Astrocyte (in vitro differentiated cells and primary cell): Measurements from ENCODE around the gene TBC1D22B. TPM values are rescaled to one million over a fixed set of nuclear protein-coding genes. Genes with fewer than 3 reads are reported as not detected.
A peak's percentile ranks its signal among the peaks of the same experiment; 100 is the strongest.

Experiments used
- DNase-seq: peaks from one replicate; pipeline ENCODE4 v3.0.0-alpha.2; 2010; ENCODE audit warnings: low read depth
- FAIRE-seq: peaks from 2 replicates; lab custom pipeline; 2011; peaks lifted over from hg19 to GRCh38; lab: Jason Lieb, UNC
- H2AFZ ChIP-seq: 2 replicates; pipeline ENCODE4 v1.6.0; 2012; ENCODE audit warnings: low read depth, low read length, inconsistent platforms
- H3K27ac ChIP-seq: 2 replicates; pipeline ENCODE4 v1.5.1; 2011; ENCODE audit warnings: low read depth, low read length, inconsistent platforms
- H3K27me3 ChIP-seq: 2 replicates; pipeline ENCODE4 v1.6.0; 2011; ENCODE audit warnings: low read length, inconsistent platforms; ENCODE audit not compliant: insufficient read depth
- H3K36me3 ChIP-seq: 2 replicates; pipeline ENCODE4 v1.5.1; 2011; ENCODE audit warnings: low read length, inconsistent platforms; ENCODE audit not compliant: insufficient read depth
- H3K4me1 ChIP-seq: 2 replicates; pipeline ENCODE4 v1.5.1; 2011; ENCODE audit warnings: low read length, inconsistent platforms; ENCODE audit not compliant: insufficient read depth
- H3K4me2 ChIP-seq: 2 replicates; pipeline ENCODE4 v1.6.0; 2012; ENCODE audit warnings: low read length, inconsistent platforms
- H3K4me3 ChIP-seq: 2 replicates; pipeline ENCODE4 v1.5.1; 2011; ENCODE audit warnings: low read depth, mild to moderate bottlenecking, low read length, inconsistent platforms; ENCODE audit not compliant: insufficient read depth
- H3K79me2 ChIP-seq: 2 replicates; pipeline ENCODE4 v1.6.0; 2012; ENCODE audit warnings: mild to moderate bottlenecking, low read length, inconsistent platforms; ENCODE audit not compliant: insufficient read depth
- H3K9ac ChIP-seq: 2 replicates; pipeline ENCODE4 v1.6.0; 2012; ENCODE audit warnings: mild to moderate bottlenecking, low read length, inconsistent platforms
- H3K9me3 ChIP-seq: 2 replicates; pipeline ENCODE4 v1.5.1; 2012; ENCODE audit warnings: low read depth, mild to moderate bottlenecking, low read length, inconsistent platforms; ENCODE audit not compliant: insufficient read depth
- H4K20me1 ChIP-seq: 2 replicates; pipeline ENCODE4 v1.6.0; 2012; ENCODE audit warnings: low read length, inconsistent platforms; ENCODE audit not compliant: insufficient read depth
- H3K27ac Mint-ChIP-seq: one replicate; pipeline ENCODE4 v1.8.0; 2021; ENCODE audit warnings: mild to moderate bottlenecking, mixed read lengths; ENCODE audit not compliant: unreplicated experiment
- H3K27me3 Mint-ChIP-seq: one replicate; pipeline ENCODE4 v1.8.0; 2021; ENCODE audit warnings: low read depth, mixed read lengths; ENCODE audit not compliant: unreplicated experiment
- H3K36me3 Mint-ChIP-seq: one replicate; pipeline ENCODE4 v1.8.0; 2021; ENCODE audit warnings: low read depth, mixed read lengths; ENCODE audit not compliant: unreplicated experiment
- H3K4me1 Mint-ChIP-seq: one replicate; pipeline ENCODE4 v1.8.0; 2021; ENCODE audit warnings: low read depth, mixed read lengths; ENCODE audit not compliant: unreplicated experiment
- H3K4me3 Mint-ChIP-seq: one replicate; pipeline ENCODE4 v1.8.0; 2021; ENCODE audit warnings: mild to moderate bottlenecking, moderate library complexity, mixed read lengths; ENCODE audit not compliant: unreplicated experiment
- H3K9me3 Mint-ChIP-seq: one replicate; pipeline ENCODE4 v1.8.0; 2021; ENCODE audit warnings: mild to moderate bottlenecking, mixed read lengths; ENCODE audit not compliant: unreplicated experiment
- CTCF ChIP-seq: IDR thresholded peaks from 2 replicates; pipeline ENCODE4 v1.5.1; 2011; ENCODE audit warnings: low read depth, mild to moderate bottlenecking, inconsistent platforms, low read length, moderate library complexity; ENCODE audit not compliant: insufficient read depth
- EZH2 ChIP-seq: IDR thresholded peaks from 2 replicates; pipeline ENCODE4 v1.6.1; 2012; ENCODE audit warnings: mild to moderate bottlenecking, low read length, inconsistent platforms; ENCODE audit not compliant: insufficient read depth
- total RNA-seq: library from RNA; stranded (reverse); gene quantifications from 2 replicates; pipeline ENCODE4 v1.2.1, GENCODE V29; 2021

TBC1D22B gene
- total RNA-seq, 1 donor from 2014 or later = 10.8 TPM

GRCh38 chr6:37241131-37241530, 16.4 kb upstream of the TBC1D22B start:
- H3K4me1 Mint-ChIP-seq = peaks cover 65% of the 10 kb centered on the region
- H3K27ac ChIP-seq = peak overlapping the region; percentile 100
- no peaks in the 10 kb centered on the region for H4K20me1 ChIP-seq
- H2AFZ ChIP-seq = no peak overlapping the region
- H3K79me2 ChIP-seq = no peaks in the 10 kb centered on the region
- no peak for TF ChIP-seq CTCF
- no peak for TF ChIP-seq EZH2
- H3K27ac Mint-ChIP-seq = peak overlapping the region; percentile 99
- no peak for FAIRE-seq
- no peak overlapping the region for H3K4me3 ChIP-seq
- H3K9me3 Mint-ChIP-seq = no peaks in the 10 kb centered on the region
- H3K4me2 ChIP-seq = no peak overlapping the region
- no peaks in the 10 kb centered on the region for H3K27me3 Mint-ChIP-seq
- H3K4me3 Mint-ChIP-seq = no peak overlapping the region
- H3K4me1 ChIP-seq = peaks cover 79% of the 10 kb centered on the region
- H3K36me3 ChIP-seq = no peaks in the 10 kb centered on the region
- H3K9me3 ChIP-seq = no peaks in the 10 kb centered on the region
- H3K9ac ChIP-seq = peak overlapping the region; percentile 81
- H3K27me3 ChIP-seq = no peaks in the 10 kb centered on the region
- no peak for DNase-seq
- H3K36me3 Mint-ChIP-seq = no peaks in the 10 kb centered on the region

- Histone ChIP-seq H3K9me3 (no peaks in the 10 kb centered on the region), H4K20me1 (no peaks in the 10 kb centered on the region), H3K4me2 (peak overlapping the region; percentile 69), H2AFZ (no peak overlapping the region), H3K36me3 (no peaks in the 10 kb centered on the region), H3K4me3 (no peak overlapping the region), H3K4me1 (peaks cover 79% of the 10 kb centered on the region), H3K27ac (peak overlapping the region; percentile 100), H3K9ac (peak overlapping the region; percentile 81), H3K27me3 (no peaks in the 10 kb centered on the region), H3K79me2 (no peaks in the 10 kb centered on the region)
- peak overlapping the region; percentile 99 for H3K27ac Mint-ChIP-seq
- H3K27me3 Mint-ChIP-seq = no peaks in the 10 kb centered on the region
- peak overlapping the region; percentile 29 for H3K4me3 Mint-ChIP-seq
- no peak for TF ChIP-seq CTCF
- no peak for TF ChIP-seq EZH2
- peaks cover 63% of the 10 kb centered on the region for H3K4me1 Mint-ChIP-seq
- DNase-seq (no peak), FAIRE-seq (no peak)
- H3K9me3 Mint-ChIP-seq = peaks cover 2% of the 10 kb centered on the region
- H3K36me3 Mint-ChIP-seq = no peaks in the 10 kb centered on the region
These were observed 15.7 kb upstream of the TBC1D22B start for GRCh38 chr6:37241775-37242428.

GRCh38 chr6:37242429-37243052, 15.0 kb upstream of the TBC1D22B start:
- Histone ChIP-seq H3K27ac (peak overlapping the region; percentile 100), H3K27me3 (no peaks in the 10 kb centered on the region), H3K79me2 (no peaks in the 10 kb centered on the region), H3K4me3 (no peak overlapping the region), H2AFZ (no peak overlapping the region), H3K9me3 (no peaks in the 10 kb centered on the region), H4K20me1 (no peaks in the 10 kb centered on the region), H3K4me1 (peaks cover 73% of the 10 kb centered on the region), H3K4me2 (peak overlapping the region; percentile 69), H3K36me3 (no peaks in the 10 kb centered on the region), H3K9ac (peak overlapping the region; percentile 81)
- no peak for TF ChIP-seq EZH2
- TF ChIP-seq CTCF = no peak
- Mint-ChIP-seq H3K36me3 (no peaks in the 10 kb centered on the region), H3K9me3 (peaks cover 2% of the 10 kb centered on the region), H3K27ac (peak overlapping the region; percentile 99), H3K4me3 (no peak overlapping the region), H3K27me3 (no peaks in the 10 kb centered on the region), H3K4me1 (peaks cover 57% of the 10 kb centered on the region)
- DNase-seq (peak; percentile 100), FAIRE-seq (peak; percentile 62)
